Measurements from ENCODE around the gene MTUS2. TPM values are rescaled to one million over a fixed set of nuclear protein-coding genes. Genes with fewer than 3 reads are reported as not detected.

The MTUS2 gene
- total and polyA plus RNA-seq, 2 of the 8 experiments (the other 6 are each of a cell fraction or from before 2014, with no cell fraction given): 0.18 to 0.80 TPM

DNA sequence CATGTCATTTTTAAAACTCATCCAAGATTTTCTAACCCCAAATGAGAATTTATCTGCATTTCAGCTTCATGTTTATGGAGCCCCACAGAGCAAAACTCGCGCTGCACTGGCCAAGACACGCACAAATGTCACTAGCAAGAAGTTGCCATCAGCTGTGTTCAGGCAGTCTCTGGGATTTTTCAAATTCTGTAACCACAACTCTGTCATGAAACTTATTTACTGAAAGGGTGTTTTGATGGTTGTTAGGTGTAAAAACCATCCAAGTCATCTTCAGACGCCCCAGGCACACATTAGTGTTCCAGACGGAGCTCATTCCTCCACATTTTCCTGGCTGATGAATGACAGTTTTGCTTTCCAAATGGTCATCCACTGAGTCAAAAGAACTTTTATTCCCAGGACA is 712.0 kb downstream of the MTUS2 start:
- Histone ChIP-seq H2AFZ (ENCODE audit: low read length) (no peak overlapping the region), H3K36me3 (ENCODE audit: control insufficient read depth in 2 of 4, insufficient read depth in 4 of 4, low read length in 3 of 4) (peaks cover 17 to 90% (median 47%) of the 10 kb centered on the region in 4 experiments), H3K27me3 (replicated peaks in 1 of 4; ENCODE audit: control insufficient read depth in 3 of 4, extremely low read depth in 1 of 4, insufficient read depth in 3 of 4, low read length in 3 of 4) (no peaks in the 10 kb centered on the region), H4K91ac (replicated peaks; ENCODE audit: insufficient read length, low read length) (no peak overlapping the region), H3K4me2 (ENCODE audit: insufficient read depth in 1 of 2, low read depth in 2 of 2, low read length in 2 of 2) (no peak overlapping the region), H2BK12ac (ENCODE audit: low read depth, low read length) (no peak overlapping the region), H3K56ac (replicated peaks; ENCODE audit: insufficient read length, low read depth, low read length) (no peak overlapping the region), H3K23me2 (ENCODE audit: low read depth, low read length) (no peaks in the 10 kb centered on the region), H3K4me3 (ENCODE audit: extremely low read depth in 1 of 4, insufficient read depth in 2 of 4, low read depth in 3 of 4, low read length in 4 of 4) (no peak overlapping the region), H2BK5ac (ENCODE audit: low read depth, low read length) (no peak overlapping the region), H2BK20ac (ENCODE audit: low read length) (no peak overlapping the region), H3K9me3 (ENCODE audit: insufficient read depth in 2 of 2, low read depth in 1 of 2, low read length in 1 of 2) (no peaks in the 10 kb centered on the region), H2BK15ac (ENCODE audit: low read length) (no peak overlapping the region), H3K9ac (replicated peaks in 1 of 4; ENCODE audit: extremely low read depth in 1 of 4, low read depth in 3 of 4, low read length in 3 of 4) (no peak overlapping the region), H3K27ac (ENCODE audit: low read depth, low read length) (no peak overlapping the region), H3K18ac (ENCODE audit: extremely low read depth, low read length) (no peak overlapping the region), H4K20me1 (replicated peaks in 1 of 2; ENCODE audit: control insufficient read depth in 1 of 2, insufficient read depth in 2 of 2, low read length in 2 of 2) (peaks cover 8 to 11% of the 10 kb centered on the region in 2 experiments), H2AK5ac (ENCODE audit: low read depth, low read length) (no peak overlapping the region), H3K4ac (replicated peaks; ENCODE audit: insufficient read length, low read depth, low read length) (no peak overlapping the region), H3K79me1 (ENCODE audit: low read depth, low read length) (peaks cover 6% of the 10 kb centered on the region; the same call in 1 of the 2 replicates), H4K5ac (ENCODE audit: insufficient read length, low read depth, low read length) (no peak overlapping the region), H3K4me1 (replicated peaks in 1 of 4; ENCODE audit: control insufficient read depth in 3 of 4, insufficient read depth in 4 of 4, low read length in 3 of 4) (no peaks in the 10 kb centered on the region), H3K79me2 (ENCODE audit: control insufficient read depth in 1 of 2, insufficient read depth in 2 of 2, low read length in 2 of 2) (peaks cover 0 to 12% of the 10 kb centered on the region in 2 experiments; a peak in 1 of 4 replicates), H4K8ac (ENCODE audit: extremely low read depth, insufficient read depth, low read length) (no peak overlapping the region), H3K14ac (ENCODE audit: insufficient read length) (no peak overlapping the region), H2BK120ac (replicated peaks; ENCODE audit: low read depth, low read length) (no peak overlapping the region), H3K23ac (ENCODE audit: insufficient read length) (no peak overlapping the region)
- ChIA-PET CTCF (ENCODE audit: partially characterized antibody) (interaction anchor here (0.7 to 1.1 kb wide), 3 partner anchors 24 to 175 kb away, joined by 3 to 4 read pairs (median 3); no protein-coding TSS in a partner anchor), POLR2A (ENCODE audit: partially characterized antibody) (interaction anchor here (1.1 to 1.7 kb wide), 3 partner anchors 10 to 21 kb away, joined by 3 to 6 read pairs (median 4); no protein-coding TSS in a partner anchor)
- FAIRE-seq (no peak), DNase-seq (ENCODE audit: low read depth in 1 of 2, low spot score in 2 of 2) (no peak)
- WGBS, 2 experiments (ENCODE audit: extremely low coverage in 1 of 2, insufficient coverage in 1 of 2, insufficient read length in 1 of 2, insufficient replicate concordance in 2 of 2, low coverage in 1 of 2, low lambda C conversion rate in 2 of 2, missing lambda C conversion rate in 1 of 2): 93% methylated on average over 5 of the region's 5 CpGs; no CpG with 5 or more reads in 1 of the 2 experiments
- TF ChIP-seq NRF1 (IDR thresholded peaks at IDR 0.05; ENCODE audit: low read depth, low read length) (no peak), SP1 (IDR thresholded peaks at IDR 0.05; ENCODE audit: low read depth, low read length) (no peak), SAP30 (IDR thresholded peaks at IDR 0.05; ENCODE audit: insufficient read depth, insufficient replicate concordance, low read length) (no peak), EP300 (IDR thresholded peaks at IDR 0.05; ENCODE audit: borderline replicate concordance in 1 of 2, low read depth in 2 of 2, low read length in 2 of 2) (no peak), SRF (IDR thresholded peaks at IDR 0.05; ENCODE audit: low read depth, low read length) (no peak), CBX5 (IDR thresholded peaks at IDR 0.05; ENCODE audit: low read depth, low read length) (no peak), SUZ12 (IDR thresholded peaks at IDR 0.05; ENCODE audit: low read length) (no peak)
- TF ChIP-seq, protein P1, sequence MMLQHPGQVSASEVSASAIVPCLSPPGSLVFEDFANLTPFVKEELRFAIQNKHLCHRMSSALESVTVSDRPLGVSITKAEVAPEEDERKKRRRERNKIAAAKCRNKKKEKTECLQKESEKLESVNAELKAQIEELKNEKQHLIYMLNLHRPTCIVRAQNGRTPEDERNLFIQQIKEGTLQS (IDR thresholded peaks at IDR 0.05; ENCODE audit: insufficient read depth, low read depth, low read length): no peak
- TF ChIP-seq, protein P2, sequence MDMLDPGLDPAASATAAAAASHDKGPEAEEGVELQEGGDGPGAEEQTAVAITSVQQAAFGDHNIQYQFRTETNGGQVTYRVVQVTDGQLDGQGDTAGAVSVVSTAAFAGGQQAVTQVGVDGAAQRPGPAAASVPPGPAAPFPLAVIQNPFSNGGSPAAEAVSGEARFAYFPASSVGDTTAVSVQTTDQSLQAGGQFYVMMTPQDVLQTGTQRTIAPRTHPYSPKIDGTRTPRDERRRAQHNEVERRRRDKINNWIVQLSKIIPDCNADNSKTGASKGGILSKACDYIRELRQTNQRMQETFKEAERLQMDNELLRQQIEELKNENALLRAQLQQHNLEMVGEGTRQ (IDR thresholded peaks at IDR 0.05; ENCODE audit: low read length): no peak
- TF ChIP-seq, protein P3, sequence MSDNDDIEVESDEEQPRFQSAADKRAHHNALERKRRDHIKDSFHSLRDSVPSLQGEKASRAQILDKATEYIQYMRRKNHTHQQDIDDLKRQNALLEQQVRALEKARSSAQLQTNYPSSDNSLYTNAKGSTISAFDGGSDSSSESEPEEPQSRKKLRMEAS (IDR thresholded peaks at IDR 0.05): no peak
- TF ChIP-seq, protein P4, sequence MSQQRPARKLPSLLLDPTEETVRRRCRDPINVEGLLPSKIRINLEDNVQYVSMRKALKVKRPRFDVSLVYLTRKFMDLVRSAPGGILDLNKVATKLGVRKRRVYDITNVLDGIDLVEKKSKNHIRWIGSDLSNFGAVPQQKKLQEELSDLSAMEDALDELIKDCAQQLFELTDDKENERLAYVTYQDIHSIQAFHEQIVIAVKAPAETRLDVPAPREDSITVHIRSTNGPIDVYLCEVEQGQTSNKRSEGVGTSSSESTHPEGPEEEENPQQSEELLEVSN (IDR thresholded peaks at IDR 0.05): no peak
